ENCODE measurements around the gene GLRA3.
A peak's percentile ranks its signal among the peaks of the same experiment; 100 is the strongest.

GLRA3 gene

DNA sequence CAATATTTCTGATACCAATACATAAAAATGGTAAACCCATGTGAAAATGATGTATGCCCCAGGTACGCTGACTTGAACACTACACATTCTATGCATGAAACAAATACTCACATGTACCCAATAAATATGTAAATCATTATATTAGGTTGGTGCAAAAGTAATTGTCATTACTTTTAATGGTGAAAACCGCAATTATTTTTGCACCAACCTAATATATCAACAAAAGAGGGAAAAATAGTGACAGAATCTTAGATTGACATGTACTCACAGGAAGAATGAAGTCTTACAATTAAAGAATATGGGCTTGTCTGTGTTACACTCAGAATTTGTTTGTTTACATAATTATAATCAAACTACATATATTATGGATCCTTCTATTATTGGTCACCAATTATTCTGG lies 82.3 kb downstream of the GLRA3 start:
- no peak for TF ChIP-seq ZFX (IDR thresholded peaks at IDR 0.05)
- TF ChIP-seq, protein P1, sequence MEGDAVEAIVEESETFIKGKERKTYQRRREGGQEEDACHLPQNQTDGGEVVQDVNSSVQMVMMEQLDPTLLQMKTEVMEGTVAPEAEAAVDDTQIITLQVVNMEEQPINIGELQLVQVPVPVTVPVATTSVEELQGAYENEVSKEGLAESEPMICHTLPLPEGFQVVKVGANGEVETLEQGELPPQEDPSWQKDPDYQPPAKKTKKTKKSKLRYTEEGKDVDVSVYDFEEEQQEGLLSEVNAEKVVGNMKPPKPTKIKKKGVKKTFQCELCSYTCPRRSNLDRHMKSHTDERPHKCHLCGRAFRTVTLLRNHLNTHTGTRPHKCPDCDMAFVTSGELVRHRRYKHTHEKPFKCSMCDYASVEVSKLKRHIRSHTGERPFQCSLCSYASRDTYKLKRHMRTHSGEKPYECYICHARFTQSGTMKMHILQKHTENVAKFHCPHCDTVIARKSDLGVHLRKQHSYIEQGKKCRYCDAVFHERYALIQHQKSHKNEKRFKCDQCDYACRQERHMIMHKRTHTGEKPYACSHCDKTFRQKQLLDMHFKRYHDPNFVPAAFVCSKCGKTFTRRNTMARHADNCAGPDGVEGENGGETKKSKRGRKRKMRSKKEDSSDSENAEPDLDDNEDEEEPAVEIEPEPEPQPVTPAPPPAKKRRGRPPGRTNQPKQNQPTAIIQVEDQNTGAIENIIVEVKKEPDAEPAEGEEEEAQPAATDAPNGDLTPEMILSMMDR (conservative IDR thresholded peaks at IDR 0.05): no peak

GRCh38 chr4:174742561-174742960 lies 86.5 kb downstream of the GLRA3 start:
- TF ChIP-seq, protein P1 (conservative IDR thresholded peaks at IDR 0.05): no peak
- TF ChIP-seq ZFX (IDR thresholded peaks at IDR 0.05): no peak
- H3K27ac ChIP-seq: no peak overlapping the region

More for the DNA sequence above, 82.3 kb downstream of the GLRA3 start:
- H3K27ac ChIP-seq: no peak overlapping the region

DNA sequence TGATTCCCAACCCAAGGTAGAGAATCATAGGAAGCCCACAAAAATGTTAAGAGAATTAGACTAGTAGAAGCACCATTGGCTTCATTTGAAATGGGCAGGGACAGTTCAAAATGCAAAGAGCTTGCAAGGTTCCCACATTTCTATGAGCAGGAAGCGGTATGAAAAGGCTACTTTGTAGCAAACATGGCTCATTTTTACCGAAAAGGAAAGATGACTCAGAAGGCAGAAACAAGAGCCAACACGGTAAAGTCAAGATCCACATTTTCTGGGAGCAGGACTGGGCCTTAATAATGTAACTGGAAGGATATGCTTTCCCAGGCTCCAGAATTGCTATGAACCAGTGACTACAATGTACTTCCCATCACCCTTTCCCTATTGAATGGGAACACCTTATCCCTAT lies 89.5 kb downstream of the GLRA3 start:
- TF ChIP-seq, protein P1 (conservative IDR thresholded peaks at IDR 0.05): no peak
- TF ChIP-seq ZFX (IDR thresholded peaks at IDR 0.05): no peak
- no peak overlapping the region for H3K27ac ChIP-seq

DNA sequence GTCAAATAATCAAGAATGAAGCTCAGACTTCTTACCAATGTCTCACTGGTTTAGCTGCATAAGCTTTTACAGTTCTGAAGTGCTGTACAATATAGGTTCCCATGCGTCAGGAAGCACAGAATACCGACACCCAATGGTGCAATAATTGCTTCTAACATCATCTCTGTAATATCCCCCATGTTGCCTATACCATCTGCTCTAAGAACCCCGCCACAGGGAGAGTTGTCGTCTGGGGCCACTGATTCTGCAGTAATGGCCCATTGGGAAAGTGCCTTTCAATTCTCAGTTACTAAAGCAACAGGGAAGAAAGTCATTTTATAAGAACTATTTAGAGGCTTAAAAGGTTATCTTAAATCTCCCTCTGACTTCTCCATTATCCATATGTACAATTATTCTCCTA lies 94.9 kb downstream of the GLRA3 start:
- no peak overlapping the region for H3K27ac ChIP-seq
- TF ChIP-seq, protein P1 (conservative IDR thresholded peaks at IDR 0.05): no peak
- no peak for TF ChIP-seq ZFX (IDR thresholded peaks at IDR 0.05)

- TF ChIP-seq, protein P1 (conservative IDR thresholded peaks at IDR 0.05): no peak
- no peak for TF ChIP-seq ZFX (IDR thresholded peaks at IDR 0.05)
- no peak overlapping the region for H3K27ac ChIP-seq
Observed at GRCh38 chr4:174717828-174718227, 111.2 kb downstream of the GLRA3 start.

DNA sequence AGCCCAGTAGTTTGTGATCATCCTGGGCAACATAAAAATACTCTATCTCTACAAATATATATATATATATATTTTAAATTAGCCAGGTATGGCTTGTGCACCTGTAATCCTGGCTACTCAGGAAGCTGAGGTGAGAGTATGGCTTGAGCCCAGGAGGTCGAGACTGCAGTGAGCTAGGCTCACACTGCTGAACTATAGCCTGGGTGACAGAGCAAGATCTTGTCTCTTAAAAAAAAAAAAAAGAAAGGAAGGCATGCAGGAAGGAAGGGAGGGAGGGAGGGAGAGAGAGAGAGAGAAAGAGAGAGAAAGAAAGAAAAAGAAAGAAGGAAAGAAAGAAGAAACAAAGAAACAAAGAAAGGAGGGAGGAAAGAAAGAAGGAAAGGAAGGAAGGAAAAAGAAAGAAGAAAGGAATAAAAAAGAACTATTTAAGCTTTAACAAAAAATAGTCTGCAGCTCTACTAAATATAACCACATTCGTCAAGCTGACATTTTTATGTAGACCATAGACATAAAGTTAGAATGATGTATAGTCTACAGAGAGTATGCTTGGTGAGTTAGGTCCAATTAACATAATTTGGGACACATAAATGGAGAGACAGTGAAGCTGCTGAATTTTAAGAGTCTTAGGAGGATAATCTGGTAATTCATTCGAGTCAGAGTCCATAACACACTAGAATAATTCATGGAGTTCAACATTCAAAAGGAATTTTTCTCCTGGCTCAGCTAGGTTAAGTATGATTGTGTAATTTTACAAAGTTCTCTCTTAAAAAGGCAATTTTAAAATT lies 111.9 kb downstream of the GLRA3 start:
- H3K27ac ChIP-seq: no peak overlapping the region
- TF ChIP-seq, protein P1 (conservative IDR thresholded peaks at IDR 0.05): no peak
- no peak for TF ChIP-seq ZFX (IDR thresholded peaks at IDR 0.05)

GRCh38 chr4:174714393-174715211 lies 114.4 kb downstream of the GLRA3 start:
- TF ChIP-seq ZFX (IDR thresholded peaks at IDR 0.05): no peak
- TF ChIP-seq, protein P1 (conservative IDR thresholded peaks at IDR 0.05): peak; percentile 83
- H3K27ac ChIP-seq: no peak overlapping the region
